HEK293 (cell line): ENCODE measurements around the gene HTR4.

Experiments
- REST ChIP-seq: fragments of 450-650 bp; formaldehyde crosslinking; IDR thresholded peaks from 2 replicates; pipeline ENCODE4 v1.5.1; 2016; ENCODE audit warnings: missing biosample characterization, missing genetic modification characterization
- ZNF174 ChIP-seq: fragments of 450-650 bp; formaldehyde crosslinking; IDR thresholded peaks from 2 replicates; pipeline ENCODE4 v1.5.0; 2017; ENCODE audit warnings: missing biosample characterization, mild to moderate bottlenecking, missing genetic modification characterization
- ZNF777 ChIP-seq: fragments of 450-650 bp; formaldehyde crosslinking; IDR thresholded peaks from 2 replicates; pipeline ENCODE4 v1.5.1; 2017; ENCODE audit warnings: missing biosample characterization, missing genetic modification characterization, borderline replicate concordance

GRCh38 chr5:148663509-148663908 lies 9.2 kb upstream of the HTR4 start:
- TF ChIP-seq ZNF777 (tag by site-specific recombination) (no peak), REST (tag by site-specific recombination) (no peak), ZNF174 (tag by site-specific recombination) (no peak)
